Measurements from ENCODE around the gene NCAM1.

DNA sequence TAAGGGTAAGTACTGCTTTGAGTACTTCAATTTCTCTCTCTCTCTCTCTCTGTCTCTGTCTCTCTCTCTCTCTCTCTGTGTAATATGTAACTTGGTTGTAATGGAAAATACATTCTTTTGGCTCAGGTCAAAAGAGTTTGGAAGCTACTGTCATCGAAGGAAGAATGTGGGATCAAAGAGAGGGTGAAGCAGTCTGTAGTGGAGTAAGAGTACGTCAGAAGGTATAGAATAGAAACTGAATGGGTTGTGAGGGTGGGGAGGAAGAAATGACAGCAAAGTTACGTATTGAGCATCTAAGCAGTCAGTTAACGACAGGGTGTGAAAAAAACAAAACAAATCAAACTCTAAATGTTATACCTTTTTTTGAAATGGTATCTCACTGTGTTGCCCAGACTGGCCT is 10.0 kb downstream of the NCAM1 start:
- TF ChIP-seq, protein P1, sequence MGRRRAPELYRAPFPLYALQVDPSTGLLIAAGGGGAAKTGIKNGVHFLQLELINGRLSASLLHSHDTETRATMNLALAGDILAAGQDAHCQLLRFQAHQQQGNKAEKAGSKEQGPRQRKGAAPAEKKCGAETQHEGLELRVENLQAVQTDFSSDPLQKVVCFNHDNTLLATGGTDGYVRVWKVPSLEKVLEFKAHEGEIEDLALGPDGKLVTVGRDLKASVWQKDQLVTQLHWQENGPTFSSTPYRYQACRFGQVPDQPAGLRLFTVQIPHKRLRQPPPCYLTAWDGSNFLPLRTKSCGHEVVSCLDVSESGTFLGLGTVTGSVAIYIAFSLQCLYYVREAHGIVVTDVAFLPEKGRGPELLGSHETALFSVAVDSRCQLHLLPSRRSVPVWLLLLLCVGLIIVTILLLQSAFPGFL (CRISPR knock-in tag; IDR thresholded peaks at IDR 0.05), result no peak
- no peak for TF ChIP-seq ZNF780A (CRISPR knock-in tag; IDR thresholded peaks at IDR 0.05)
- TF ChIP-seq SP2 (CRISPR knock-in tag; IDR thresholded peaks at IDR 0.05), result no peak
- TF ChIP-seq ZNF432 (CRISPR knock-in tag; IDR thresholded peaks at IDR 0.05; ENCODE audit: borderline replicate concordance), result no peak
- TF ChIP-seq KLF16 (CRISPR knock-in tag; IDR thresholded peaks at IDR 0.05), result no peak
- no peak for TF ChIP-seq ZNF232 (CRISPR knock-in tag; IDR thresholded peaks at IDR 0.05; ENCODE audit: borderline replicate concordance)
- TF ChIP-seq DPF2 (CRISPR knock-in tag; IDR thresholded peaks at IDR 0.05; ENCODE audit: borderline replicate concordance, low read depth), result no peak
- TF ChIP-seq DNMT3B (CRISPR knock-in tag; conservative IDR thresholded peaks at IDR 0.05), result no peak
- no peak for TF ChIP-seq DNMT1 (CRISPR knock-in tag; IDR thresholded peaks at IDR 0.05)
- TF ChIP-seq, protein P2, sequence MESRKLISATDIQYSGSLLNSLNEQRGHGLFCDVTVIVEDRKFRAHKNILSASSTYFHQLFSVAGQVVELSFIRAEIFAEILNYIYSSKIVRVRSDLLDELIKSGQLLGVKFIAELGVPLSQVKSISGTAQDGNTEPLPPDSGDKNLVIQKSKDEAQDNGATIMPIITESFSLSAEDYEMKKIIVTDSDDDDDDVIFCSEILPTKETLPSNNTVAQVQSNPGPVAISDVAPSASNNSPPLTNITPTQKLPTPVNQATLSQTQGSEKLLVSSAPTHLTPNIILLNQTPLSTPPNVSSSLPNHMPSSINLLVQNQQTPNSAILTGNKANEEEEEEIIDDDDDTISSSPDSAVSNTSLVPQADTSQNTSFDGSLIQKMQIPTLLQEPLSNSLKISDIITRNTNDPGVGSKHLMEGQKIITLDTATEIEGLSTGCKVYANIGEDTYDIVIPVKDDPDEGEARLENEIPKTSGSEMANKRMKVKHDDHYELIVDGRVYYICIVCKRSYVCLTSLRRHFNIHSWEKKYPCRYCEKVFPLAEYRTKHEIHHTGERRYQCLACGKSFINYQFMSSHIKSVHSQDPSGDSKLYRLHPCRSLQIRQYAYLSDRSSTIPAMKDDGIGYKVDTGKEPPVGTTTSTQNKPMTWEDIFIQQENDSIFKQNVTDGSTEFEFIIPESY (CRISPR knock-in tag; IDR thresholded peaks at IDR 0.05), result no peak
- no peak for TF ChIP-seq FOSL1 (CRISPR knock-in tag; IDR thresholded peaks at IDR 0.05; ENCODE audit: borderline replicate concordance)
- TF ChIP-seq, protein P3, sequence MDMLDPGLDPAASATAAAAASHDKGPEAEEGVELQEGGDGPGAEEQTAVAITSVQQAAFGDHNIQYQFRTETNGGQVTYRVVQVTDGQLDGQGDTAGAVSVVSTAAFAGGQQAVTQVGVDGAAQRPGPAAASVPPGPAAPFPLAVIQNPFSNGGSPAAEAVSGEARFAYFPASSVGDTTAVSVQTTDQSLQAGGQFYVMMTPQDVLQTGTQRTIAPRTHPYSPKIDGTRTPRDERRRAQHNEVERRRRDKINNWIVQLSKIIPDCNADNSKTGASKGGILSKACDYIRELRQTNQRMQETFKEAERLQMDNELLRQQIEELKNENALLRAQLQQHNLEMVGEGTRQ (IDR thresholded peaks at IDR 0.05; ENCODE audit: low read depth, low read length), result no peak
- TF ChIP-seq, protein P3 (CRISPR knock-in tag; IDR thresholded peaks at IDR 0.05; ENCODE audit: borderline replicate concordance), result no peak
- TF ChIP-seq, protein P4, sequence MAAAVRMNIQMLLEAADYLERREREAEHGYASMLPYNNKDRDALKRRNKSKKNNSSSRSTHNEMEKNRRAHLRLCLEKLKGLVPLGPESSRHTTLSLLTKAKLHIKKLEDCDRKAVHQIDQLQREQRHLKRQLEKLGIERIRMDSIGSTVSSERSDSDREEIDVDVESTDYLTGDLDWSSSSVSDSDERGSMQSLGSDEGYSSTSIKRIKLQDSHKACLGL (CRISPR knock-in tag; IDR thresholded peaks at IDR 0.05), result no peak
- no peak for TF ChIP-seq CBX5 (CRISPR knock-in tag; IDR thresholded peaks at IDR 0.05; ENCODE audit: borderline replicate concordance)
